Spleen (tissue), 11 donors: ENCODE data around the gene AK8. TPM values are rescaled to one million over a fixed set of nuclear protein-coding genes. Genes with fewer than 3 reads are reported as not detected.

Experiments used
- DNase-seq: peaks from one replicate; pipeline ENCODE4 v3.0.0-alpha.2; 2020
- H3K27ac ChIP-seq, 8 donors: fragments of 200-600 bp; sonication (generic) in 7 of 8; 1 replicate in 4 of 8; 2 replicates in 4 of 8; pipeline versions ENCODE4 v1.5.0 to v1.8.0; 2016 to 2021; ENCODE audit warnings: inconsistent platforms in 4 of 8, mild to moderate bottlenecking in 4 of 8, moderate library complexity in 1 of 8
- H3K27me3 ChIP-seq, 7 donors: fragments of 200-600 bp; sonication (generic) in 6 of 7; replicated peaks in 1 of 7; 1 replicate in 4 of 7; 2 replicates in 3 of 7; pipeline versions ENCODE4 v1.5.0 to v1.8.0; 2016 to 2021; ENCODE audit warnings: inconsistent platforms in 3 of 7, mild to moderate bottlenecking in 1 of 7
- H3K36me3 ChIP-seq, 6 donors: fragments of 200-600 bp; sonication (generic) in 5 of 6; 1 replicate in 4 of 6; 2 replicates in 2 of 6; pipeline versions ENCODE4 v1.5.0 to v1.8.0; 2016 to 2021; ENCODE audit warnings: inconsistent platforms in 2 of 6
- H3K4me1 ChIP-seq, 6 donors: fragments of 200-600 bp; sonication (generic) in 5 of 6; 1 replicate in 3 of 6; 2 replicates in 3 of 6; pipeline versions ENCODE4 v1.5.0 to v1.8.0; 2016 to 2021; ENCODE audit warnings: inconsistent platforms in 3 of 6
- H3K4me3 ChIP-seq, 8 donors: fragments of 200-600 bp; sonication (generic) in 7 of 8; 1 replicate in 4 of 8; 2 replicates in 4 of 8; pipeline versions ENCODE4 v1.5.0 to v1.8.0; 2016 to 2021; ENCODE audit warnings: inconsistent platforms in 4 of 8, mild to moderate bottlenecking in 4 of 8, moderate library complexity in 2 of 8
- H3K9me3 ChIP-seq, 8 donors: fragments of 200-600 bp; sonication (generic) in 7 of 8; 1 replicate in 4 of 8; 2 replicates in 4 of 8; pipeline versions ENCODE4 v1.5.0 to v1.8.0; 2016 to 2021; ENCODE audit warnings: inconsistent platforms in 4 of 8
- CTCF ChIP-seq, 11 experiments: fragments of 200-600 bp in 7 of 11; fragments of 450-650 bp in 4 of 11; sonication (generic) in 4 of 11; IDR thresholded peaks in 8 of 11; conservative IDR thresholded peaks in 3 of 11; 1 replicate in 7 of 11; 2 replicates in 4 of 11; pipeline versions ENCODE4 v1.4.0 to v1.8.0; 2016 to 2021; ENCODE audit warnings: antibody characterized with exemption in 11 of 11, inconsistent platforms in 4 of 11, mild to moderate bottlenecking in 1 of 11
- POLR2A ChIP-seq, 3 donors: fragments of 450-650 bp; IDR thresholded peaks; one replicate each; pipeline ENCODE4 v1.5.1; 2017; ENCODE audit warnings: antibody characterized with exemption in 3 of 3, mild to moderate bottlenecking in 1 of 3
- POLR2AphosphoS5 ChIP-seq, 3 donors: sonication (generic); formaldehyde crosslinking; IDR thresholded peaks; one replicate each; pipeline ENCODE4 v1.5.1; 2017; ENCODE audit warnings: antibody characterized with exemption in 3 of 3
- WGBS, 5 donors: extraction: QIAGEN DNeasy Blood & Tissue Kit in 3 of 5; methylation state at CpG; one replicate each; pipeline versions ENCODE4 v1.1.5 to v1.1.7; 2013 to 2018; 5-methylcytosine and 5-hydroxymethylcytosine counted together
- intact Hi-C: fragments of 100-400 bp; cut with DNase I; formaldehyde crosslinking; loops from one replicate; pipeline ENCODE4 v1.15.0; 2023; ENCODE audit warnings: low total_unique reads
- polyA plus RNA-seq, 3 donors: library from polyadenylated mRNA; stranded (reverse); fragments of 200-250 nt; gene quantifications; one replicate each; pipeline ENCODE4 v1.2.1, GENCODE V29; 2013
- total RNA-seq, 7 donors: library from RNA; depleted of rRNA in 3 of 7; stranded (reverse); fragments of >200 nt in 3 of 7; fragmentation: NEBNext Ultra II Directional in 4 of 7; extraction: Animal tissue kit (Norgen Biotek cat#: 25700) in 4 of 7; gene quantifications; one replicate each; pipeline versions ENCODE4 v1.1.0 to v1.2.1, GENCODE V29; 2016 to 2021
- donor health status: healthy with polysubstance abuse.
- donor health status: DM: no; HTN: no; CAD: no; lungs with moderate emphysema.
- donor health status: DM: no; HTN: no; CAD: no.
- donor health status: Bipolar disorder and iron deficiency.
- donor health status: healthy.
- donor health status: DM: no; HTN: no; CAD: no.
- donor health status: DM: yes; HTN: yes; CAD: no.

Gene AK8
- total and polyA plus RNA-seq, 10 donors = 0.22 to 1.8 (median 0.93) TPM

DNA sequence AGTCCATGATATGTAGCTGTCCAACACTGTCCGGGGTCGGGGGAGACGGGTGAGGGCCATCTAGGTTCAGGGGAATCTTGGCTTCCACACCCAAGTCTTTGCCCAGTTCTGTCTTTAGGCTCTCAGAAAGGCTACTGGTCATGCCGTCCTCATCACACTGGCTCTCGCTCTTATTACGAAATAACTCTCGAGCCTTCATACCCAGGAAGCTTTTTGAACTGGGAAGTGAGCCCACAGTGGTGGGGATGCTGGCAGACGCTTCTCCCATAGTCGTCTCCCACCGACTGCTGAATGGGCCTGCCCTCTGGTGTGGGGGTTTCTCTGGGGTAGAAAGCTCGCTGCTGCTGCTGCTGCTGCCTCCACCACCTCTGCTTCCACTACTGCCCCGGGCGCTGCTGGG lies 18.2 kb upstream of the AK8 start:
- 81 to 92% (median 91%) methylated on average over 13 of the region's 13 CpGs for WGBS, 5 donors
- Histone ChIP-seq H3K9me3 (no peaks in the 10 kb centered on the region), H3K4me3 (no peak overlapping the region), H3K27me3 (no peaks in the 10 kb centered on the region), H3K27ac (no peak overlapping the region), H3K4me1 (peaks cover 0 to 8% (median 0%) of the 10 kb centered on the region in 6 donors), H3K36me3 (peaks cover 0 to 94% (median 69%) of the 10 kb centered on the region in 6 donors)
- intact Hi-C loops = no loop called here
- DNase-seq = no peak
- TF ChIP-seq POLR2AphosphoS5 (IDR thresholded peaks at IDR 0.05) = no peak

DNA sequence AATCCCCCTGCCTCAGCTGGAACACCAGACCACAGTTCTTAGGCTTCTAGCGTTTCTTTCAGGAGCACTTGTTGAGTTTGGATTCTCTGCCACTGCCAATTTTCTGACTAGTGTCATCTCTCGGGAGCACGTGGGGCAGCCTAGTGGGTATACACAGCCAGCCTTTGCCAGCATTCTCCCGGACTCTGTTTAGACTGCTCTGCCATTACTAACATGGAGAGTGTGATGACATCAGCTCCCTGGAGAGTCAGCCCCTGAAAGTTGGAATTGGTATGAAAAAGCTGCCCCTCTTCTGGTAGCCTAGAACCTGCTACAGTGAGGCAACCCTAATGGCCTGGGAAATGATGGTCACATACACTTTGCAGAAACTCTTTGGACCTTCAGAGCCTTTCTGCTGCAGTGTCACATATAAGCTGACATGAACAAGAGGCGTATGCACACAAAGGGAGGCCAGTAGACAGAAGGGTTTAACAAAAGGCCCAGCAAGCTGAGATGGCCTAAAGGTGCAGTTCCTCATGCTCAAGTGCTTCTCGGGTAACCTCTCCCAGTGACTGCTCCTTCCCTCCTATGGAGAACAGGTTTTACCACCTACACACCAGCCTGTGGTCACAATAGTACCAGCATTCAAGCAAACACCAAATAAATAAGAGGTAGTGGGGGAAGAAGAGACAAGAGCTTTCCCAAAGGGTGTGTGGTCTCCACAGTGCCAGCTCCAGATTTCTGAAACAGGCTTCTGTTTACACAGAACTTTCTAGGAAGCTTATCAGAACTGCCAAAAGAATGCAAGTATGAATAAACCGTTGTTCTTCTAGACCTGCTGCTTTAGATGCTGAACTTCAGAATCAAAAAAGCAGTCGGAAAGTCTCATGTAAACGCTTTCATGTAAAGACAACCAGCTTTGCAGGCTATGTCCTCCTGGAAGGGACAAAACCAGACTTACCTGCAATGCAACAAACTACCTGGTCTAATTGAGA lies 17.1 kb upstream of the AK8 start:
- Histone ChIP-seq H3K36me3 (peaks cover 0 to 83% (median 58%) of the 10 kb centered on the region in 6 donors), H3K4me3 (no peak overlapping the region), H3K27ac (no peak overlapping the region), H3K27me3 (no peaks in the 10 kb centered on the region), H3K9me3 (no peaks in the 10 kb centered on the region), H3K4me1 (peaks cover 0 to 8% (median 0%) of the 10 kb centered on the region in 6 donors)
- DNase-seq = no peak
- intact Hi-C loops = no loop called here
- TF ChIP-seq CTCF (IDR thresholded peaks at IDR 0.05 in 8 of 11, conservative IDR thresholded peaks at IDR 0.05 in 3 of 11) (no peak), POLR2AphosphoS5 (IDR thresholded peaks at IDR 0.05) (no peak), POLR2A (IDR thresholded peaks at IDR 0.05) (no peak)
- WGBS, 5 donors = 85 to 94% (median 89%) methylated on average over 9 of the region's 9 CpGs

GRCh38 chr9:132894346-132894745 lies 16.3 kb upstream of the AK8 start:
- H3K4me1 ChIP-seq = peaks cover 0 to 12% (median 0%) of the 10 kb centered on the region in 6 donors
- 77 to 92% (median 82%) methylated on average over 5 of the region's 5 CpGs for WGBS, 5 donors
- no peak overlapping the region for H3K4me3 ChIP-seq
- H3K9me3 ChIP-seq = no peaks in the 10 kb centered on the region
- H3K27me3 ChIP-seq = no peaks in the 10 kb centered on the region
- H3K27ac ChIP-seq = no peak overlapping the region
- H3K36me3 ChIP-seq = peaks cover 0 to 75% (median 50%) of the 10 kb centered on the region in 6 donors
- intact Hi-C loops = no loop called here
- TF ChIP-seq POLR2AphosphoS5 (IDR thresholded peaks at IDR 0.05) (no peak), CTCF (IDR thresholded peaks at IDR 0.05 in 8 of 11, conservative IDR thresholded peaks at IDR 0.05 in 3 of 11) (no peak), POLR2A (IDR thresholded peaks at IDR 0.05) (no peak)
- DNase-seq = no peak

- WGBS, 5 donors = 81 to 93% (median 89%) methylated on average over 9 of the region's 9 CpGs
- H3K4me1 ChIP-seq = peaks cover 0 to 29% (median 9%) of the 10 kb centered on the region in 6 donors
- DNase-seq = peak; percentile 61
- H3K27ac ChIP-seq = peak overlapping the region in 1 of 8 donors; percentile 60
- no peaks in the 10 kb centered on the region for H3K27me3 ChIP-seq
- no peak overlapping the region for H3K4me3 ChIP-seq
- no peaks in the 10 kb centered on the region for H3K9me3 ChIP-seq
- TF ChIP-seq POLR2A (IDR thresholded peaks at IDR 0.05) = no peak
- TF ChIP-seq POLR2AphosphoS5 (IDR thresholded peaks at IDR 0.05) = no peak
- no peak for TF ChIP-seq CTCF (IDR thresholded peaks at IDR 0.05 in 8 of 11, conservative IDR thresholded peaks at IDR 0.05 in 3 of 11)
- intact Hi-C loops = no loop called here
- H3K36me3 ChIP-seq = peaks cover 0 to 60% (median 32%) of the 10 kb centered on the region in 6 donors
Measured at GRCh38 chr9:132892400-132892799, 14.3 kb upstream of the AK8 start.
